Right cardiac atrium (tissue), 5 donors: ENCODE measurements around the gene WNT10A. TPM values are rescaled to one million over a fixed set of nuclear protein-coding genes. Genes with fewer than 3 reads are reported as not detected.
"Not testable (repeated sequence)": the region's sequence is repeated elsewhere in the genome, so short reads cannot be mapped to it uniquely, and the experiment has no call there.

Source experiments
- ATAC-seq, 2 donors: fragments of 200-7000 bp; cut with Tn5 transposase; one replicate each; pipeline versions ENCODE4 v1.8.0 to v1.9.1; 2020; ENCODE audit warnings: moderate library complexity in 2 of 2, mild to moderate bottlenecking in 1 of 2
- DNase-seq, 3 donors: peaks; one replicate each; pipeline ENCODE4 v3.0.0-alpha.2; 2020
- H3K27ac ChIP-seq: one replicate; pipeline ENCODE4 v1.5.1; 2013; ENCODE audit warnings: mild to moderate bottlenecking, low read length, control low read depth, moderate library complexity
- H3K27me3 ChIP-seq: one replicate; pipeline ENCODE4 v1.6.1; 2013; ENCODE audit not compliant: control insufficient read depth, insufficient read depth
- H3K4me1 ChIP-seq: one replicate; pipeline ENCODE4 v1.6.1; 2013; ENCODE audit warnings: low read length; ENCODE audit not compliant: control insufficient read depth, insufficient read depth
- H3K4me3 ChIP-seq: one replicate; pipeline ENCODE4 v1.5.1; 2013; ENCODE audit warnings: low read length, control low read depth
- H3K9me3 ChIP-seq: one replicate; pipeline ENCODE4 v1.6.1; 2013; ENCODE audit warnings: low read length; ENCODE audit not compliant: control insufficient read depth
- WGBS: extraction: QIAGEN DNeasy Blood & Tissue Kit; methylation state at CpG from one replicate; pipeline ENCODE4 v1.1.7; 2013; 5-methylcytosine and 5-hydroxymethylcytosine counted together
- intact Hi-C, 4 donors: fragments of 100-400 bp; cut with DNase I; formaldehyde crosslinking; loops; one replicate each; pipeline versions ENCODE4 v1.11.0 to v1.14.0; 2022 to 2023
- long read RNA-seq, 4 donors: library from polyadenylated mRNA; unstranded; transcript quantifications; one replicate each; pipeline ENCODE4 v2.0.0, GENCODE V29; 2020 to 2021
- polyA plus RNA-seq: library from polyadenylated mRNA; stranded (reverse); fragments of 200-250 nt; gene quantifications from one replicate; pipeline ENCODE4 v1.2.3, GENCODE V29; 2013
- total RNA-seq, 4 donors: library from RNA; stranded (reverse); fragmentation: NEBNext Ultra II Directional; extraction: Animal tissue kit (Norgen Biotek cat#: 25700); gene quantifications; one replicate each; pipeline ENCODE4 v1.2.1, GENCODE V29; 2021
- donor health status: healthy with polysubstance abuse.
- donor health status: DM: no; HTN: yes; CAD: no.
- donor health status: DM: no; HTN: no; CAD: no.
- donor health status: DM: no; HTN: yes; CAD: no; lungs with severe emphysema.
- donor health status: DM: yes; HTN: yes; CAD: no.

WNT10A gene
- total RNA-seq = not detected
- polyA plus RNA-seq = not detected
- long read RNA-seq, donor 1 = 0 reads
- long read RNA-seq, donor 2 = 0 reads
- long read RNA-seq, donor 3 = 0 reads
- long read RNA-seq, donor 4 = 0 reads

GRCh38 chr2:218880102-218880858 lies at the start of gene WNT10A:
WNT10A (plus strand) TSS chr2:218880852; CDS start chr2:218880996, 144 bp downstream.
- 2% methylated on average over 58 of the region's 58 CpGs for WGBS
- H3K9me3 ChIP-seq = no peaks in the 10 kb centered on the region
- H3K27me3 ChIP-seq = no peaks in the 10 kb centered on the region
- ATAC-seq = no peak
- H3K27ac ChIP-seq = no peak within 1 kb of the TSS
- intact Hi-C loops = no loop called here
- no peaks in the 10 kb centered on the region for H3K4me1 ChIP-seq
- peak within 1 kb of the TSS; percentile 5 for H3K4me3 ChIP-seq
- DNase-seq = peak in 2 of 3 donors; percentile 76 to 78

GRCh38 chr2:218831378-218831990 lies 49.2 kb upstream of the WNT10A start, which contains the start of gene PRKAG3:
PRKAG3 (minus strand) TSS chr2:218831803.
- intact Hi-C loops = loop anchor here in 1 of 4 donors (10.0 kb wide), 1 partner anchor 117 kb away; the partner anchor contains the start of gene TTLL4
- Histone ChIP-seq H3K27me3 (no peaks in the 10 kb centered on the region), H3K4me3 (no peak within 1 kb of the TSS), H3K9me3 (no peaks in the 10 kb centered on the region), H3K27ac (peak within 1 kb of the TSS; percentile 40), H3K4me1 (peaks cover 7% of the 10 kb centered on the region)
- WGBS = 56% methylated on average over 18 of the region's 18 CpGs
- peak; percentile 75 to 90 (median 86) for DNase-seq
- peak; percentile 68 to 72 for ATAC-seq

GRCh38 chr2:218832081-218832480 lies 48.6 kb upstream of the WNT10A start:
- 57% methylated on average over 3 of the region's 3 CpGs for WGBS
- peak overlapping the region; percentile 40 for H3K27ac ChIP-seq
- no peak for DNase-seq
- no peaks in the 10 kb centered on the region for H3K9me3 ChIP-seq
- ATAC-seq = peak in 1 of 2 donors; percentile 43
- intact Hi-C loops = loop anchor here in 1 of 4 donors (10.0 kb wide), 1 partner anchor 117 kb away; the partner anchor contains the start of gene TTLL4
- peaks cover 7% of the 10 kb centered on the region for H3K4me1 ChIP-seq
- no peaks in the 10 kb centered on the region for H3K27me3 ChIP-seq
- H3K4me3 ChIP-seq = no peak overlapping the region

- no peaks in the 10 kb centered on the region for H3K27me3 ChIP-seq
Measured at GRCh38 chr2:218832520-218832919, 48.1 kb upstream of the WNT10A start.

GRCh38 chr2:218833023-218833609 lies 47.5 kb upstream of the WNT10A start:
- 61% methylated on average over 4 of the region's 4 CpGs for WGBS
- intact Hi-C loops = loop anchor here in 1 of 4 donors (10.0 kb wide), 1 partner anchor 118 kb away; the partner anchor contains the start of gene TTLL4

More at GRCh38 chr2:218832520-218832919, 48.1 kb upstream of the WNT10A start:
- Histone ChIP-seq H3K4me3 (no peak overlapping the region), H3K4me1 (peaks cover 7% of the 10 kb centered on the region), H3K27ac (peak overlapping the region; percentile 40), H3K9me3 (no peaks in the 10 kb centered on the region)
- ATAC-seq = peak; percentile 75 to 79
- peak; percentile 67 to 86 (median 80) for DNase-seq
- intact Hi-C loops = loop anchor here in 1 of 4 donors (10.0 kb wide), 1 partner anchor 118 kb away; the partner anchor contains the start of gene TTLL4
- WGBS = 51% methylated on average over 3 of the region's 3 CpGs

GRCh38 chr2:218834685-218835084 lies 46.0 kb upstream of the WNT10A start:
- Histone ChIP-seq H3K27ac (no peak overlapping the region), H3K9me3 (no peaks in the 10 kb centered on the region), H3K27me3 (no peaks in the 10 kb centered on the region), H3K4me3 (no peak overlapping the region), H3K4me1 (peaks cover 7% of the 10 kb centered on the region)
- 68% methylated on average over 4 of the region's 4 CpGs for WGBS
- intact Hi-C loops = loop anchor here in 1 of 4 donors (10.0 kb wide), 1 partner anchor 120 kb away; the partner anchor contains the start of gene TTLL4
- ATAC-seq (no peak), DNase-seq (no peak)

More at GRCh38 chr2:218833023-218833609, 47.5 kb upstream of the WNT10A start:
- no peaks in the 10 kb centered on the region for H3K9me3 ChIP-seq
- no peak overlapping the region for H3K4me3 ChIP-seq
- H3K27ac ChIP-seq = peak overlapping the region; percentile 67
- peaks cover 7% of the 10 kb centered on the region for H3K4me1 ChIP-seq
- no peak for DNase-seq
- ATAC-seq = no peak
- H3K27me3 ChIP-seq = no peaks in the 10 kb centered on the region

- WGBS = 88% methylated on average over 2 of the region's 2 CpGs
Measured at GRCh38 chr2:218837495-218837894, 43.2 kb upstream of the WNT10A start.

GRCh38 chr2:218839430-218839829 lies 41.2 kb upstream of the WNT10A start:
- H3K27me3 ChIP-seq = no peaks in the 10 kb centered on the region
- H3K9me3 ChIP-seq = no peaks in the 10 kb centered on the region
- no peaks in the 10 kb centered on the region for H3K4me1 ChIP-seq
- intact Hi-C loops = loop anchor here in 1 of 4 donors (10.0 kb wide), 1 partner anchor 125 kb away; the partner anchor contains the start of gene TTLL4
- ATAC-seq (no peak), DNase-seq (no peak)
- no peak overlapping the region for H3K27ac ChIP-seq
- WGBS = 58% methylated on average over 4 of the region's 4 CpGs
- H3K4me3 ChIP-seq = no peak overlapping the region

More at GRCh38 chr2:218837495-218837894, 43.2 kb upstream of the WNT10A start:
- peaks cover 2% of the 10 kb centered on the region for H3K4me1 ChIP-seq
- no peak for DNase-seq
- H3K27me3 ChIP-seq = no peaks in the 10 kb centered on the region
- intact Hi-C loops = loop anchor here in 1 of 4 donors (10.0 kb wide), 1 partner anchor 123 kb away; the partner anchor contains the start of gene TTLL4
- H3K27ac ChIP-seq = no peak overlapping the region
- no peak for ATAC-seq
- no peak overlapping the region for H3K4me3 ChIP-seq
- no peaks in the 10 kb centered on the region for H3K9me3 ChIP-seq

- H3K27ac ChIP-seq = no peak overlapping the region
- H3K9me3 ChIP-seq = no peaks in the 10 kb centered on the region
- H3K4me1 ChIP-seq = no peaks in the 10 kb centered on the region
- ATAC-seq (no peak), DNase-seq (no peak)
- intact Hi-C loops = loop anchor here in 3 of 4 donors (10.0 kb wide), 2 partner anchors 105 to 125 kb away; partner anchors contain the start of gene TTLL4 (in 2 of the 3)
- no peak overlapping the region for H3K4me3 ChIP-seq
- WGBS = 71% methylated on average over 1 of the region's 1 CpG
- no peaks in the 10 kb centered on the region for H3K27me3 ChIP-seq
Measured at GRCh38 chr2:218839888-218840287, 40.8 kb upstream of the WNT10A start.

GRCh38 chr2:218844334-218844733 lies 36.3 kb upstream of the WNT10A start:
- H3K27ac ChIP-seq = not testable (repeated sequence)

More at GRCh38 chr2:218844334-218844733, 36.3 kb upstream of the WNT10A start:
- WGBS = 90% methylated on average over 5 of the region's 5 CpGs
- not testable (repeated sequence) for H3K9me3 ChIP-seq, ATAC-seq, H3K4me1 ChIP-seq, DNase-seq, H3K27me3 ChIP-seq, H3K4me3 ChIP-seq
- intact Hi-C loops = loop anchor here in 2 of 4 donors (10.0 kb wide), 2 partner anchors 110 to 130 kb away; partner anchors contain the start of gene TTLL4 (in 1 of the 2)
